Measurements from ENCODE around the gene HSD17B12.

DNA sequence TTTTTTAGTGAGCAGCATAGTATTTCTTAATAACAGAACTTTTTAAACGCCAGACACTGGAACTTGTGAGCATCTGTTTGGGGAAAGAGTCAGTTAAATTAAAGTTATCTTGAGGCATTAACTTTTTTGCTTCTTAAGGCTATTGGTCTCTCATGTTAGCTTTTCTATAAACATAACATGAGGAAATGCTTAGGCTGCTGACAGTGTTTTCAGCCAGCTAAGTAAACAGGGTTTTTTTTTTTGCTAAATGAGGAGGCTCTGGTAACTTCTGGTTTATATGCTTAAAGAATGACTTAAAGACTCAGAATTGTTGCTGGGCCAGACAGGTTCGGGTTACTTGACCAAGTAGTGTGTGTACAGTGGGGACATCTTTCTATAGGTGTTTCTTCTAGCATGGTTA, 104.3 kb downstream of the HSD17B12 start:
- TF ChIP-seq, protein P1, sequence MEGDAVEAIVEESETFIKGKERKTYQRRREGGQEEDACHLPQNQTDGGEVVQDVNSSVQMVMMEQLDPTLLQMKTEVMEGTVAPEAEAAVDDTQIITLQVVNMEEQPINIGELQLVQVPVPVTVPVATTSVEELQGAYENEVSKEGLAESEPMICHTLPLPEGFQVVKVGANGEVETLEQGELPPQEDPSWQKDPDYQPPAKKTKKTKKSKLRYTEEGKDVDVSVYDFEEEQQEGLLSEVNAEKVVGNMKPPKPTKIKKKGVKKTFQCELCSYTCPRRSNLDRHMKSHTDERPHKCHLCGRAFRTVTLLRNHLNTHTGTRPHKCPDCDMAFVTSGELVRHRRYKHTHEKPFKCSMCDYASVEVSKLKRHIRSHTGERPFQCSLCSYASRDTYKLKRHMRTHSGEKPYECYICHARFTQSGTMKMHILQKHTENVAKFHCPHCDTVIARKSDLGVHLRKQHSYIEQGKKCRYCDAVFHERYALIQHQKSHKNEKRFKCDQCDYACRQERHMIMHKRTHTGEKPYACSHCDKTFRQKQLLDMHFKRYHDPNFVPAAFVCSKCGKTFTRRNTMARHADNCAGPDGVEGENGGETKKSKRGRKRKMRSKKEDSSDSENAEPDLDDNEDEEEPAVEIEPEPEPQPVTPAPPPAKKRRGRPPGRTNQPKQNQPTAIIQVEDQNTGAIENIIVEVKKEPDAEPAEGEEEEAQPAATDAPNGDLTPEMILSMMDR (IDR thresholded peaks at IDR 0.05) = no peak
- TF ChIP-seq POLR2A (IDR thresholded peaks at IDR 0.05) = no peak
